Gastroesophageal sphincter (tissue), 4 donors: ENCODE measurements around the gene DRC7. TPM values are rescaled to one million over a fixed set of nuclear protein-coding genes. Genes with fewer than 3 reads are reported as not detected.

ENCODE experiments used
- ATAC-seq: fragments of 150-250 bp; one replicate; pipeline ENCODE4 v1.9.1; 2016; ENCODE audit warnings: mild to moderate bottlenecking, moderate library complexity
- H3K27ac ChIP-seq, 4 donors: fragments of 200-600 bp; sonication (generic) in 3 of 4; 1 replicate in 3 of 4; 2 replicates in 1 of 4; pipeline ENCODE4 v1.5.1; 2016 to 2019
- H3K27me3 ChIP-seq: fragments of 200-600 bp; sonication (generic); one replicate; pipeline ENCODE4 v1.5.1; 2019
- H3K36me3 ChIP-seq, 2 donors: fragments of 200-600 bp; sonication (generic); one replicate each; pipeline ENCODE4 v1.5.1; 2019; ENCODE audit warnings: control low read depth in 1 of 2
- H3K4me1 ChIP-seq, 3 donors: fragments of 200-600 bp; sonication (generic); 1 replicate in 2 of 3; 2 replicates in 1 of 3; pipeline ENCODE4 v1.5.1; 2016 to 2019; ENCODE audit warnings: control low read depth in 2 of 3
- H3K4me3 ChIP-seq, 2 donors: fragments of 200-600 bp; sonication (generic); one replicate each; pipeline ENCODE4 v1.5.1; 2019; ENCODE audit warnings: mild to moderate bottlenecking in 1 of 2, moderate library complexity in 1 of 2
- H3K9me3 ChIP-seq, 3 donors: fragments of 200-600 bp; sonication (generic); one replicate each; pipeline ENCODE4 v1.5.1; 2017 to 2019; ENCODE audit warnings: control low read depth in 2 of 3
- CTCF ChIP-seq, 4 experiments: fragments of 200-600 bp in 2 of 4; fragments of 450-650 bp in 2 of 4; sonication (generic) in 1 of 4; IDR thresholded peaks; one replicate each; pipeline ENCODE4 v1.5.1; 2017 to 2019; ENCODE audit warnings: antibody characterized with exemption in 4 of 4, mild to moderate bottlenecking in 2 of 4, moderate library complexity in 2 of 4
- EP300 ChIP-seq: sonication (generic); formaldehyde crosslinking; IDR thresholded peaks from one replicate; pipeline ENCODE4 v1.6.1; 2017; ENCODE audit warnings: antibody characterized with exemption, mild to moderate bottlenecking
- POLR2A ChIP-seq, 2 donors: fragments of 450-650 bp; IDR thresholded peaks; one replicate each; pipeline ENCODE4 v1.6.1; 2017; ENCODE audit warnings: antibody characterized with exemption in 2 of 2, mild to moderate bottlenecking in 2 of 2, moderate library complexity in 1 of 2
- POLR2AphosphoS5 ChIP-seq: sonication (generic); formaldehyde crosslinking; IDR thresholded peaks from one replicate; pipeline ENCODE4 v1.6.1; 2017; ENCODE audit warnings: antibody characterized with exemption
- whole genome bisulfite sequencing, 2 donors: methylation state at CpG; one replicate each; pipeline ENCODE4 v1.1.5; 2018; ENCODE audit warnings: low coverage in 1 of 2; 5-methylcytosine and 5-hydroxymethylcytosine counted together
- total RNA-seq, 4 donors: library from RNA; depleted of rRNA; stranded (reverse); fragments of >200 nt; gene quantifications; one replicate each; pipeline ENCODE4 v1.1.0, GENCODE V29; 2016

The DRC7 gene
- total RNA-seq, 4 donors from 2014 or later, result 0.15 TPM; not detected in 3

- no peak for TF ChIP-seq POLR2A (IDR thresholded peaks at IDR 0.05)
- TF ChIP-seq CTCF (IDR thresholded peaks at IDR 0.05), result no peak
- no peak for TF ChIP-seq EP300
- TF ChIP-seq POLR2AphosphoS5, result no peak
- WGBS, 2 donors, result 85% methylated on average over 11 of the region's 11 CpGs; no CpG with 5 or more reads in 1 of the 2 donors
- no peak for ATAC-seq
- Histone ChIP-seq H3K36me3 (no peaks in the 10 kb centered on the region), H3K27ac (no peak overlapping the region), H3K4me3 (no peak overlapping the region), H3K9me3 (no peaks in the 10 kb centered on the region), H3K4me1 (no peaks in the 10 kb centered on the region), H3K27me3 (peaks cover 43% of the 10 kb centered on the region)
Measured at GRCh38 chr16:57685633-57686032, 9.0 kb upstream of the DRC7 start.

GRCh38 chr16:57686577-57686976 is 8.0 kb upstream of the DRC7 start:
- Histone ChIP-seq H3K27me3 (peaks cover 49% of the 10 kb centered on the region), H3K4me1 (no peaks in the 10 kb centered on the region), H3K36me3 (no peaks in the 10 kb centered on the region), H3K4me3 (no peak overlapping the region), H3K9me3 (no peaks in the 10 kb centered on the region), H3K27ac (no peak overlapping the region)
- ATAC-seq, result no peak
- TF ChIP-seq EP300, result no peak
- no peak for TF ChIP-seq CTCF (IDR thresholded peaks at IDR 0.05)
- no peak for TF ChIP-seq POLR2A (IDR thresholded peaks at IDR 0.05)
- TF ChIP-seq POLR2AphosphoS5, result no peak
- WGBS, 2 donors, result 39 to 77% methylated on average over 3 to 4 of the region's 4 CpGs

GRCh38 chr16:57687363-57687929 is 7.2 kb upstream of the DRC7 start:
- H3K9me3 ChIP-seq, result no peaks in the 10 kb centered on the region
- TF ChIP-seq POLR2A (IDR thresholded peaks at IDR 0.05), result no peak
- no peak for TF ChIP-seq POLR2AphosphoS5
- TF ChIP-seq CTCF (IDR thresholded peaks at IDR 0.05), result no peak
- no peak for TF ChIP-seq EP300
- H3K27ac ChIP-seq, result no peak overlapping the region
- WGBS, 2 donors, result 80 to 86% methylated on average over 1 of the region's 3 CpGs
- no peaks in the 10 kb centered on the region for H3K4me1 ChIP-seq
- no peak overlapping the region for H3K4me3 ChIP-seq
- no peak for ATAC-seq
- H3K36me3 ChIP-seq, result no peaks in the 10 kb centered on the region
- H3K27me3 ChIP-seq, result peaks cover 43% of the 10 kb centered on the region

- Histone ChIP-seq H3K27me3 (peaks cover 41% of the 10 kb centered on the region), H3K36me3 (no peaks in the 10 kb centered on the region), H3K9me3 (no peaks in the 10 kb centered on the region), H3K4me1 (no peaks in the 10 kb centered on the region), H3K27ac (no peak overlapping the region), H3K4me3 (no peak overlapping the region)
- 47% methylated on average over 3 of the region's 4 CpGs; no CpG with 5 or more reads in 1 of the 2 donors for WGBS, 2 donors
- TF ChIP-seq POLR2A (IDR thresholded peaks at IDR 0.05) (no peak), POLR2AphosphoS5 (no peak), EP300 (no peak), CTCF (IDR thresholded peaks at IDR 0.05) (no peak)
- no peak for ATAC-seq
Measured at GRCh38 chr16:57688487-57688986, 6.1 kb upstream of the DRC7 start.

- WGBS, 2 donors, result 39 to 60% methylated on average over 9 to 10 of the region's 15 CpGs
Measured at GRCh38 chr16:57688987-57689761, 5.4 kb upstream of the DRC7 start.

More at GRCh38 chr16:57688987-57689761, 5.4 kb upstream of the DRC7 start:
- TF ChIP-seq POLR2A (IDR thresholded peaks at IDR 0.05) (no peak), EP300 (no peak), POLR2AphosphoS5 (no peak), CTCF (IDR thresholded peaks at IDR 0.05) (no peak)
- ATAC-seq, result no peak
- no peak overlapping the region for H3K4me3 ChIP-seq
- no peaks in the 10 kb centered on the region for H3K36me3 ChIP-seq
- H3K4me1 ChIP-seq, result no peaks in the 10 kb centered on the region
- H3K9me3 ChIP-seq, result no peaks in the 10 kb centered on the region
- no peak overlapping the region for H3K27ac ChIP-seq
- H3K27me3 ChIP-seq, result peaks cover 35% of the 10 kb centered on the region
